HL-60 (cell line): ENCODE results near the gene EEF1AKMT2.

Experiments used
- CTCF ChIP-seq: IDR thresholded peaks from one replicate; pipeline ENCODE4 v1.5.1; 2011; ENCODE audit warnings: low read length, control low read depth, inconsistent platforms; ENCODE audit not compliant: insufficient read depth
- GABPA ChIP-seq: IDR thresholded peaks from 2 replicates; pipeline ENCODE4 v1.6.1; 2012; ENCODE audit warnings: low read depth
- POLR2AphosphoS5 ChIP-seq: IDR thresholded peaks from 2 replicates; pipeline ENCODE4 v1.6.1; 2012; ENCODE audit warnings: low read depth

DNA sequence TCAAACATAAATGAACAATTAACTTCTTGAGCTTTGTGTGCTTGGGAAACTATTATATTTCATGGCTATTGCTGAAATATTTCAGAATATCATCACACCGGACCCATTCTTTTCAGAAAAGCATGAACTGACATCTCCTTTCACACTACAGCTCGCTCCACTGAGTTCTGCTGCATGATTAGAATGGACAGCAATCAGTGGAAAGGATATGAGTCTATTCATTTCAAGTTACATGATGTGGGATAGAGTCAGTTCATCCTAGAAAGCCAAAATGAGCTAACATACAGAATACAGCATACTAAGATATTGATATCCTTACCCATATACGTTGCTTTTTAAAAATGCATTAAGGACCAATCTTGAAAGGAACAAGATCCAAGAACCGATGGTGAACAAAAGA, 46.4 kb downstream of the EEF1AKMT2 start:
- TF ChIP-seq GABPA = no peak
- TF ChIP-seq CTCF = no peak
- TF ChIP-seq POLR2AphosphoS5 = no peak
